ENCODE results near the gene ITGA7. TPM values are rescaled to one million over a fixed set of nuclear protein-coding genes. Genes with fewer than 3 reads are reported as not detected.
A peak's percentile ranks its signal among the peaks of the same experiment; 100 is the strongest.

The ITGA7 gene
- total and polyA plus RNA-seq, 2 of the 8 experiments (the other 6 are each of a cell fraction or from before 2014, with no cell fraction given): 57.6 to 86.1 TPM

GRCh38 chr12:55738123-55739024, 30.7 kb upstream of the ITGA7 start (continued):
- TF ChIP-seq MAX (IDR thresholded peaks at IDR 0.05) (no peak), RNF2 (IDR thresholded peaks at IDR 0.05; ENCODE audit: borderline replicate concordance, low read depth, low read length, missing control alignments, poor library complexity, severe bottlenecking) (no peak), TAF7 (optimal IDR thresholded peaks at IDR 0.05; ENCODE audit: borderline replicate concordance, low read depth, low read length) (no peak), RXRA (IDR thresholded peaks at IDR 0.05; ENCODE audit: insufficient read depth, low read depth, low read length) (no peak), TAF1 (IDR thresholded peaks at IDR 0.05; ENCODE audit: low read depth, low read length) (peak; percentile 61; the same call in 1 of the 2 replicates), SP4 (IDR thresholded peaks at IDR 0.05; ENCODE audit: low read length) (peak; percentile 50; the same call in 1 of the 2 replicates), MAFK (IDR thresholded peaks at IDR 0.05; ENCODE audit: low read depth, low read length) (0 out of 2 replicates have a peak, but pooled peaks have one; percentile 15), CTCF (IDR thresholded peaks at IDR 0.05; ENCODE audit: control extremely low read depth in 1 of 3, insufficient read depth in 1 of 3, low read depth in 1 of 3, low read length in 3 of 3) (peak in 2 of 3 experiments; percentile 70 to 84; a peak in 3 of 4 replicates), KDM1A (IDR thresholded peaks at IDR 0.05; ENCODE audit: borderline replicate concordance, low read length) (no peak), RAD21 (IDR thresholded peaks at IDR 0.05 in 1 of 2, conservative IDR thresholded peaks at IDR 0.05 in 1 of 2; ENCODE audit: low read depth in 2 of 2, low read length in 2 of 2) (peak; percentile 91 to 92), TBP (IDR thresholded peaks at IDR 0.05; ENCODE audit: low read depth, low read length) (peak; percentile 42), YY1 (IDR thresholded peaks at IDR 0.05; ENCODE audit: low read depth, low read length) (peak; percentile 73; the same call in 1 of the 2 replicates), ASH2L (IDR thresholded peaks at IDR 0.05; ENCODE audit: low read length) (peak; percentile 52), PHF8 (conservative IDR thresholded peaks at IDR 0.05; ENCODE audit: low read depth, low read length) (0 out of 2 replicates have a peak, but pooled peaks have one; percentile 24), ATF3 (IDR thresholded peaks at IDR 0.05; ENCODE audit: insufficient read depth, low read depth, low read length) (no peak)
